Astrocyte (in vitro differentiated cells and primary cell): ENCODE results near the gene SF3B3. TPM values are rescaled to one million over a fixed set of nuclear protein-coding genes. Genes with fewer than 3 reads are reported as not detected.

Experiments used
- DNase-seq: peaks from one replicate; pipeline ENCODE4 v3.0.0-alpha.2; 2010; ENCODE audit warnings: low read depth
- FAIRE-seq: peaks from 2 replicates; lab custom pipeline; 2011; peaks lifted over from hg19 to GRCh38; lab: Jason Lieb, UNC
- H2AFZ ChIP-seq: 2 replicates; pipeline ENCODE4 v1.6.0; 2012; ENCODE audit warnings: low read depth, low read length, inconsistent platforms
- H3K27ac ChIP-seq: 2 replicates; pipeline ENCODE4 v1.5.1; 2011; ENCODE audit warnings: low read depth, low read length, inconsistent platforms
- H3K27me3 ChIP-seq: 2 replicates; pipeline ENCODE4 v1.6.0; 2011; ENCODE audit warnings: low read length, inconsistent platforms; ENCODE audit not compliant: insufficient read depth
- H3K36me3 ChIP-seq: 2 replicates; pipeline ENCODE4 v1.5.1; 2011; ENCODE audit warnings: low read length, inconsistent platforms; ENCODE audit not compliant: insufficient read depth
- H3K4me1 ChIP-seq: 2 replicates; pipeline ENCODE4 v1.5.1; 2011; ENCODE audit warnings: low read length, inconsistent platforms; ENCODE audit not compliant: insufficient read depth
- H3K4me2 ChIP-seq: 2 replicates; pipeline ENCODE4 v1.6.0; 2012; ENCODE audit warnings: low read length, inconsistent platforms
- H3K4me3 ChIP-seq: 2 replicates; pipeline ENCODE4 v1.5.1; 2011; ENCODE audit warnings: low read depth, mild to moderate bottlenecking, low read length, inconsistent platforms; ENCODE audit not compliant: insufficient read depth
- H3K79me2 ChIP-seq: 2 replicates; pipeline ENCODE4 v1.6.0; 2012; ENCODE audit warnings: mild to moderate bottlenecking, low read length, inconsistent platforms; ENCODE audit not compliant: insufficient read depth
- H3K9ac ChIP-seq: 2 replicates; pipeline ENCODE4 v1.6.0; 2012; ENCODE audit warnings: mild to moderate bottlenecking, low read length, inconsistent platforms
- H3K9me3 ChIP-seq: 2 replicates; pipeline ENCODE4 v1.5.1; 2012; ENCODE audit warnings: low read depth, mild to moderate bottlenecking, low read length, inconsistent platforms; ENCODE audit not compliant: insufficient read depth
- H4K20me1 ChIP-seq: 2 replicates; pipeline ENCODE4 v1.6.0; 2012; ENCODE audit warnings: low read length, inconsistent platforms; ENCODE audit not compliant: insufficient read depth
- H3K27ac Mint-ChIP-seq: one replicate; pipeline ENCODE4 v1.8.0; 2021; ENCODE audit warnings: mild to moderate bottlenecking, mixed read lengths; ENCODE audit not compliant: unreplicated experiment
- H3K27me3 Mint-ChIP-seq: one replicate; pipeline ENCODE4 v1.8.0; 2021; ENCODE audit warnings: low read depth, mixed read lengths; ENCODE audit not compliant: unreplicated experiment
- H3K36me3 Mint-ChIP-seq: one replicate; pipeline ENCODE4 v1.8.0; 2021; ENCODE audit warnings: low read depth, mixed read lengths; ENCODE audit not compliant: unreplicated experiment
- H3K4me1 Mint-ChIP-seq: one replicate; pipeline ENCODE4 v1.8.0; 2021; ENCODE audit warnings: low read depth, mixed read lengths; ENCODE audit not compliant: unreplicated experiment
- H3K4me3 Mint-ChIP-seq: one replicate; pipeline ENCODE4 v1.8.0; 2021; ENCODE audit warnings: mild to moderate bottlenecking, moderate library complexity, mixed read lengths; ENCODE audit not compliant: unreplicated experiment
- H3K9me3 Mint-ChIP-seq: one replicate; pipeline ENCODE4 v1.8.0; 2021; ENCODE audit warnings: mild to moderate bottlenecking, mixed read lengths; ENCODE audit not compliant: unreplicated experiment
- EZH2 ChIP-seq: IDR thresholded peaks from 2 replicates; pipeline ENCODE4 v1.6.1; 2012; ENCODE audit warnings: mild to moderate bottlenecking, low read length, inconsistent platforms; ENCODE audit not compliant: insufficient read depth
- total RNA-seq: library from RNA; stranded (reverse); gene quantifications from 2 replicates; pipeline ENCODE4 v1.2.1, GENCODE V29; 2021
- TF ChIP-seq, protein P1 (sequence below): IDR thresholded peaks from 2 replicates; pipeline ENCODE4 v1.5.1; 2011; ENCODE audit warnings: low read depth, mild to moderate bottlenecking, inconsistent platforms, low read length, moderate library complexity; ENCODE audit not compliant: insufficient read depth

Gene SF3B3
- total RNA-seq, 1 donor from 2014 or later = 179 TPM

DNA sequence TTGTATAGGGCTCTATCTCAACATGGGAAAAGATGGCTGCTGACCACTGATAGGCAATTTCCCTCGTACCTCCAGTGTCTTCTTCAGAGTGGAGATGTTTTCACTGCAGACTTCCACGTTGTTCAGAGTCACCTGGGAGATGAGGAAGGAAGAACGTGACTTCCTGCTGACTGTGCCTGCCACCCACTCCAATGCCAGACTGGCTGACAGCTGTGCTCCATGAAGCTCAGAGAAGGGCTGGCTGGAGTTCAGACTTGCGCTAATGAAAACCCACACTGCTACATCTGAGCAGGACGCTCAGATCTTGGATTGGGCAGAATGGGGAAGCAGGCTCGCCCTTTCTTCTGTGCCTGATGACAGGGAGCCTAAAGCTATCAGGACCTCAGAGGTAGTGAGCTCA lies 33.4 kb upstream of the SF3B3 start:
- H2AFZ ChIP-seq = no peak overlapping the region
- no peak overlapping the region for H3K27ac ChIP-seq
- no peaks in the 10 kb centered on the region for H3K9me3 Mint-ChIP-seq
- FAIRE-seq (no peak), DNase-seq (no peak)
- H3K9me3 ChIP-seq = no peaks in the 10 kb centered on the region
- H3K9ac ChIP-seq = no peak overlapping the region
- H3K27me3 Mint-ChIP-seq = no peaks in the 10 kb centered on the region
- H3K4me2 ChIP-seq = no peak overlapping the region
- H3K36me3 Mint-ChIP-seq = peaks cover 19% of the 10 kb centered on the region
- H4K20me1 ChIP-seq = no peaks in the 10 kb centered on the region
- no peaks in the 10 kb centered on the region for H3K27me3 ChIP-seq
- no peak overlapping the region for H3K4me3 ChIP-seq
- no peak overlapping the region for H3K27ac Mint-ChIP-seq
- no peaks in the 10 kb centered on the region for H3K4me1 ChIP-seq
- H3K4me3 Mint-ChIP-seq = no peak overlapping the region
- H3K79me2 ChIP-seq = no peaks in the 10 kb centered on the region
- peaks cover 6% of the 10 kb centered on the region for H3K4me1 Mint-ChIP-seq
- no peak for TF ChIP-seq EZH2
- TF ChIP-seq, protein P1, sequence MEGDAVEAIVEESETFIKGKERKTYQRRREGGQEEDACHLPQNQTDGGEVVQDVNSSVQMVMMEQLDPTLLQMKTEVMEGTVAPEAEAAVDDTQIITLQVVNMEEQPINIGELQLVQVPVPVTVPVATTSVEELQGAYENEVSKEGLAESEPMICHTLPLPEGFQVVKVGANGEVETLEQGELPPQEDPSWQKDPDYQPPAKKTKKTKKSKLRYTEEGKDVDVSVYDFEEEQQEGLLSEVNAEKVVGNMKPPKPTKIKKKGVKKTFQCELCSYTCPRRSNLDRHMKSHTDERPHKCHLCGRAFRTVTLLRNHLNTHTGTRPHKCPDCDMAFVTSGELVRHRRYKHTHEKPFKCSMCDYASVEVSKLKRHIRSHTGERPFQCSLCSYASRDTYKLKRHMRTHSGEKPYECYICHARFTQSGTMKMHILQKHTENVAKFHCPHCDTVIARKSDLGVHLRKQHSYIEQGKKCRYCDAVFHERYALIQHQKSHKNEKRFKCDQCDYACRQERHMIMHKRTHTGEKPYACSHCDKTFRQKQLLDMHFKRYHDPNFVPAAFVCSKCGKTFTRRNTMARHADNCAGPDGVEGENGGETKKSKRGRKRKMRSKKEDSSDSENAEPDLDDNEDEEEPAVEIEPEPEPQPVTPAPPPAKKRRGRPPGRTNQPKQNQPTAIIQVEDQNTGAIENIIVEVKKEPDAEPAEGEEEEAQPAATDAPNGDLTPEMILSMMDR = no peak
- H3K36me3 ChIP-seq = peaks cover 11% of the 10 kb centered on the region

DNA sequence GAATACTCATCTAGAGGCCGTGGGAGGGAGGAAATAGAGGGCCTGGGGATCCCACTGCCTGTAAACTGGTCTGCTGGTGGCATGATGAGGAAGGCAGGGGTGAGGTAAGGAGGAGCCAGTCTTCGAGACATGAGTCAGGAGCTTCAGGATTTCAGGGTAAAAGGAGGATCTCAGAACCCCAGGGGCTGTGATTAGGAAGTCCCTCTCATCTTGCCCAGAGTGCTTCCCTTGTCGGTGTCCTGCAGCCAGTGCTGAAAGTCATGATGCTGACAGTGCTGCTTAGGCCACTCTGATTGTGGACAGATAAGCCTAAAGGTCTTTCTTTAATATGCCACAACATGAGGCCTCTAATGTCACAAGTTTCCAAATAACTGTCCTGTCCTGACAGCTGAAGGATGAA lies 29.8 kb upstream of the SF3B3 start:
- Histone ChIP-seq H4K20me1 (no peaks in the 10 kb centered on the region), H3K27ac (no peak overlapping the region), H3K9me3 (no peaks in the 10 kb centered on the region), H3K4me1 (no peaks in the 10 kb centered on the region), H3K79me2 (no peaks in the 10 kb centered on the region), H3K36me3 (peaks cover 32% of the 10 kb centered on the region), H3K4me2 (no peak overlapping the region), H3K4me3 (no peak overlapping the region), H2AFZ (no peak overlapping the region), H3K9ac (no peak overlapping the region), H3K27me3 (no peaks in the 10 kb centered on the region)
- Mint-ChIP-seq H3K4me1 (peaks cover 6% of the 10 kb centered on the region), H3K27ac (no peak overlapping the region), H3K27me3 (no peaks in the 10 kb centered on the region), H3K4me3 (no peak overlapping the region), H3K36me3 (peaks cover 29% of the 10 kb centered on the region), H3K9me3 (peaks cover 3% of the 10 kb centered on the region)
- TF ChIP-seq EZH2 = no peak
- FAIRE-seq (no peak), DNase-seq (no peak)

DNA sequence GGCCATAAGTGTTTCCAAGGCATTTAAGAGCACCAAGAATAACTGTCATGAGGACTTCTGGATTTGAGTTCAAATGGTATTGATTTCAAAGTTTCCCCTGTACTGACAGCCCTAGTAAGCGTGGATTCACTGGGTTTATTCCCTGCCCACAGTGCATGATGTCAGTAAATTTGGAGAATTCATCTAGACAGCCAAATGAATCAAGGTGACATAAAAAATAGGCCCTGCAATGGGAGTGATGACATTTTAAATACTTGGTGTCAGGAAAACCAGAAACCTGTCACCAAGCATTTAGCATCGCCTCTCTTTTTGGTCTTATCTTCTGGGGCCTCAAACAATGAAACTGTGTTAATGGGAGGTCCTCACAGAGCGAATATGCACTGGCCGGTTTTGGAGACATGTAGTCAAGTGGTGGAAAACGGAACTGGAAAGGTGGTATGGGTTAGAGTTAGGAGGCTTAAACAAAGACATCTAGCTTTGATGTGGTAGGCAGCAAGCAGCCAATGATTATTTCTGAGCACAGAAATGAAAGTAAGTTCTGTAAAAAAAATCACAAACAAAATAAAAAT lies 29.3 kb upstream of the SF3B3 start:
- peaks cover 6% of the 10 kb centered on the region for H3K4me1 Mint-ChIP-seq
- Histone ChIP-seq H3K27me3 (no peaks in the 10 kb centered on the region), H3K4me2 (no peak overlapping the region), H2AFZ (no peak overlapping the region), H3K9ac (no peak overlapping the region), H3K4me1 (no peaks in the 10 kb centered on the region), H4K20me1 (no peaks in the 10 kb centered on the region), H3K9me3 (no peaks in the 10 kb centered on the region), H3K4me3 (no peak overlapping the region), H3K79me2 (no peaks in the 10 kb centered on the region), H3K36me3 (peaks cover 32% of the 10 kb centered on the region), H3K27ac (no peak overlapping the region)
- DNase-seq = no peak
- H3K9me3 Mint-ChIP-seq = peaks cover 3% of the 10 kb centered on the region
- H3K4me3 Mint-ChIP-seq = no peak overlapping the region
- H3K27ac Mint-ChIP-seq = no peak overlapping the region
- H3K36me3 Mint-ChIP-seq = peaks cover 29% of the 10 kb centered on the region
- FAIRE-seq = no peak
- TF ChIP-seq, protein P1 = no peak
- TF ChIP-seq EZH2 = no peak
- no peaks in the 10 kb centered on the region for H3K27me3 Mint-ChIP-seq
